Neutrophil (primary cell): ENCODE results near the gene DMAC1.

Source experiments
- H3K27ac ChIP-seq: fragments of 200-600 bp; sonication (generic); 2 replicates; pipeline ENCODE4 v1.5.1; 2016; ENCODE audit warnings: mild to moderate bottlenecking, moderate library complexity
- H3K27me3 ChIP-seq: fragments of 200-600 bp; sonication (generic); 2 replicates; pipeline ENCODE4 v1.6.0; 2016; ENCODE audit warnings: mild to moderate bottlenecking
- H3K36me3 ChIP-seq: fragments of 200-600 bp; sonication (generic); 2 replicates; pipeline ENCODE4 v1.5.1; 2017
- H3K4me1 ChIP-seq, 2 experiments: fragments of 200-600 bp in 1 of 2; sonication (generic) in 1 of 2; 1 replicate in 1 of 2; 2 replicates in 1 of 2; pipeline versions ENCODE4 v1.5.1 to v1.6.1; 2013 to 2016; ENCODE audit warnings: low read depth in 1 of 2, low read length in 1 of 2, mild to moderate bottlenecking in 1 of 2, moderate library complexity in 1 of 2; ENCODE audit not compliant: control insufficient read depth in 1 of 2, insufficient read depth in 1 of 2
- H3K4me3 ChIP-seq, 2 experiments: fragments of 200-600 bp in 1 of 2; sonication (generic) in 1 of 2; 1 replicate in 1 of 2; 2 replicates in 1 of 2; pipeline ENCODE4 v1.5.1; 2013 to 2016; ENCODE audit warnings: low read depth in 1 of 2, low read length in 1 of 2, mild to moderate bottlenecking in 1 of 2, moderate library complexity in 1 of 2
- H3K9me3 ChIP-seq: fragments of 200-600 bp; sonication (generic); 2 replicates; pipeline ENCODE4 v1.5.1; 2016
- TF ChIP-seq, protein P1 (sequence below): fragments of 200-600 bp; sonication (generic); IDR thresholded peaks from 2 replicates; pipeline ENCODE4 v1.5.1; 2016; ENCODE audit warnings: antibody characterized with exemption

Gene DMAC1, protein sequence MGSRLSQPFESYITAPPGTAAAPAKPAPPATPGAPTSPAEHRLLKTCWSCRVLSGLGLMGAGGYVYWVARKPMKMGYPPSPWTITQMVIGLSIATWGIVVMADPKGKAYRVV

DNA sequence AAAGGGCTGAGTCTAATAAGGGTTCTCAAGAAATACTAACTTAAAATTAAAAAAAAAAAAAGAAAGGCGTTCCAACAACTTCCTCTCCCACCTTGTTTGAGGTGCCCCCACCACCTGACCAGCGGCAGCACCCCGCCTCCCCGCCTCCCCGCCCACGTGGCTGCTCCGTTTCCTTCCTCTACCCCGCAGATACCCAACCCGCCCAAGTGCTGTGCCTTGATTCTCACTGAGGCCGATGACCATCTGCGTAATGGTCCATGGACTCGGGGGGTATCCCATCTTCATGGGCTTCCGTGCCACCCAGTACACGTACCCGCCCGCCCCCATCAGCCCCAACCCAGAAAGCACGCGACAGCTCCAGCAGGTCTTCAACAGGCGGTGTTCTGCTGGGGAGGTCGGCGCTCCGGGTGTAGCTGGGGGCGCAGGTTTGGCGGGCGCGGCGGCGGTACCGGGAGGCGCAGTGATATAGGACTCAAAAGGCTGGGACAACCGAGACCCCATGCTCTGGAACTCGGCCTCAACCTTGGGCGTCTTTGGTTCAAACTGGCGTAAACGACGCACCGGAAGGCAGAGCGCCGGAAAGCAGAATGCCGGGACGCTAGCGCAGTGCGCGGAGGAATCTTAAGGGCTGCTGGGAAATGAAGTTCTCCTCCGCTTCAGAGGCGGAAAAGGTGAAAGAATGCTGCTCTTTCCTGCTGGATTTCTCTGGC lies at the start of gene DMAC1:
Gene DMAC1 (minus strand): TSS at position 545 of the 710 bp plus-strand sequence. CDS start 44 bp downstream, at position 501.
- TF ChIP-seq, protein P1, sequence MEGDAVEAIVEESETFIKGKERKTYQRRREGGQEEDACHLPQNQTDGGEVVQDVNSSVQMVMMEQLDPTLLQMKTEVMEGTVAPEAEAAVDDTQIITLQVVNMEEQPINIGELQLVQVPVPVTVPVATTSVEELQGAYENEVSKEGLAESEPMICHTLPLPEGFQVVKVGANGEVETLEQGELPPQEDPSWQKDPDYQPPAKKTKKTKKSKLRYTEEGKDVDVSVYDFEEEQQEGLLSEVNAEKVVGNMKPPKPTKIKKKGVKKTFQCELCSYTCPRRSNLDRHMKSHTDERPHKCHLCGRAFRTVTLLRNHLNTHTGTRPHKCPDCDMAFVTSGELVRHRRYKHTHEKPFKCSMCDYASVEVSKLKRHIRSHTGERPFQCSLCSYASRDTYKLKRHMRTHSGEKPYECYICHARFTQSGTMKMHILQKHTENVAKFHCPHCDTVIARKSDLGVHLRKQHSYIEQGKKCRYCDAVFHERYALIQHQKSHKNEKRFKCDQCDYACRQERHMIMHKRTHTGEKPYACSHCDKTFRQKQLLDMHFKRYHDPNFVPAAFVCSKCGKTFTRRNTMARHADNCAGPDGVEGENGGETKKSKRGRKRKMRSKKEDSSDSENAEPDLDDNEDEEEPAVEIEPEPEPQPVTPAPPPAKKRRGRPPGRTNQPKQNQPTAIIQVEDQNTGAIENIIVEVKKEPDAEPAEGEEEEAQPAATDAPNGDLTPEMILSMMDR = no peak
- peak within 1 kb of the TSS; percentile 69 for H3K27ac ChIP-seq
- peaks cover 24% of the 10 kb centered on the region for H3K36me3 ChIP-seq

DNA sequence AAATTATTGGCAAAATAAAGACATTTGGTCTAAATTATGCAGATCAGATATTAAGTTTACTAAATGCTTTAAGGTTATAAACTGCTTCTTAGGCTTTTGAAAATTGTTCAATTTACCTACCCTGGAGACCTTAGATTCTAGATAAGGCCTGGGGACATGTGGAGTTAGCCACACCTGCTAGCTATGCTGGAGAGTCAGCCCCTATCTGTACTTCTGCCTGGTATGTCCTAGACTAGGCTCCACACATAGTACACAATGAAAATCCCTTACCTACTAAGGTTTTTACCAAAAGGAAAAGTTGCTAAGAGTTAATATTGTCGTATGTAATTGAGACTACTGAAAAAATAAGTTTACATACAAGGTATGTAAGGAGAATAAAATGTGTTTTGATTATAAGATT lies 49.8 kb upstream of the DMAC1 start:
- Histone ChIP-seq H3K27me3 (no peaks in the 10 kb centered on the region), H3K9me3 (no peaks in the 10 kb centered on the region), H3K27ac (no peak overlapping the region), H3K36me3 (no peaks in the 10 kb centered on the region), H3K4me3 (no peak overlapping the region), H3K4me1 (peaks cover 10% of the 10 kb centered on the region in 2 experiments)
- TF ChIP-seq, protein P1 = no peak

More for the DNA sequence above, at the start of gene DMAC1:
- H3K4me1 ChIP-seq = peaks cover 0 to 4% of the 10 kb centered on the region in 2 experiments
- no peaks in the 10 kb centered on the region for H3K27me3 ChIP-seq
- peak within 1 kb of the TSS; percentile 81 to 82 for H3K4me3 ChIP-seq
- H3K9me3 ChIP-seq = no peaks in the 10 kb centered on the region

DNA sequence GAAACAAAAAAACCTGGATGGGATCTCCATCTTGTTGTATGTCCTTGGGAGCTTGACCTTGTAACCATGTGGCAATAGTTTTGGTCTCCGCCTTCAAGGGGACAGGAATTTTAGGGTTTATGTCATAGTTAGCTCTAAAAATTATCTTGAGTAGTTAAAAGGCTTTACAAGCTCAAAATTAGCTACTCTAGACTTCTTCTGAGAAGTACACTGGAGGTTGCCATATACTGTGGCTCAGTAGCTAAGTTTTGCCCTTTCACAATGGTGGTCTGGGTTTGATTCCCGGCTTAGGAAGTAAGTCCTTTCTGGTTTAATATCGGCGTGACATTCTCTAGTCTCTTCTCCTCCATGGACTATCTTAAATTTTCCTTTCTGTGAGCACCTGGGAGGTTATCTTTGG lies 48.9 kb upstream of the DMAC1 start:
- Histone ChIP-seq H3K27me3 (no peaks in the 10 kb centered on the region), H3K4me1 (peaks cover 17 to 18% of the 10 kb centered on the region in 2 experiments), H3K27ac (no peak overlapping the region), H3K4me3 (no peak overlapping the region), H3K9me3 (no peaks in the 10 kb centered on the region), H3K36me3 (no peaks in the 10 kb centered on the region)
- TF ChIP-seq, protein P1 = no peak

DNA sequence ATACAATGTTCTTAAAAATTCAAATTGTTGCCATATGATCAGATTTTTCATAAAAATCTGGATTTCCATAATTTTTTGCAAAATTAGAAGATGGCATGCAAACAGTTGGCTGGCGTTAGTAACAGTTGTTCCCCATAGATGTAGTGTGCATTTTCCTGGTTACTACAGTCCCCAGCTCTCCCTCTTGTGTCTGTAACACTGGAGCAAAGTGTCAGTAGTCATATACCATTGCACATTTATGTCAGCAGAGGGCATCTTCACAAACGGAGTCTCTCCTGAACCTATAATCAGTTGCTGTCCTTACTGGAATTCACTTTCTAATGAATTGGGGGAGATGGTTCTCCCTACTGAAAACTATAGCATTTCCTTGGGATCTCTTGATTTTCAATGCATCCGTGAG lies 44.7 kb upstream of the DMAC1 start:
- no peaks in the 10 kb centered on the region for H3K9me3 ChIP-seq
- TF ChIP-seq, protein P1 = no peak
- H3K4me3 ChIP-seq = peak overlapping the region; percentile 20 to 28
- no peaks in the 10 kb centered on the region for H3K27me3 ChIP-seq
- H3K4me1 ChIP-seq = peaks cover 17 to 18% of the 10 kb centered on the region in 2 experiments
- H3K27ac ChIP-seq = peak overlapping the region; percentile 59
- H3K36me3 ChIP-seq = no peaks in the 10 kb centered on the region

DNA sequence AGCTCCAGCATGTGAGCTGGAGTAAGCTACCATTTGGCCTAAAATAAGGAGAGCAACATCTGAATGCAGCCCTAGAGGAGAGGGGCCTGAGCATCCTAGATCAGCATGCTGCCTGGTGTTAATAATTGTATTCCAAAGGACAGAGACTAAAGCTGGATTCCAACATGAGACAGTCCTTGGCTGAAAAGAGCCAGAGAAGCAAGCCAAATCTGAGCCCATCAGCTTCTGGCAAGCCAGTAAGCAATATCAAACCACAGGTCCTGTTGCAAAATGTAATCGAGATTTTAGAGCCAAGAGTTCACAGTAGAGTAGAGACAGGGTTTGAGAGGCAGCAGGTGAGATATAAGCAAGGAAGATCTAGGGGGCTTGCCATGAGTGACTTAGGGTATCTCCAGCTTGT lies 42.3 kb upstream of the DMAC1 start:
- TF ChIP-seq, protein P1 = no peak
- no peaks in the 10 kb centered on the region for H3K36me3 ChIP-seq

More for the DNA sequence above, 42.3 kb upstream of the DMAC1 start:
- no peaks in the 10 kb centered on the region for H3K27me3 ChIP-seq
- H3K4me1 ChIP-seq = peaks cover 17 to 18% of the 10 kb centered on the region in 2 experiments
- no peak overlapping the region for H3K4me3 ChIP-seq
- no peaks in the 10 kb centered on the region for H3K9me3 ChIP-seq
- H3K27ac ChIP-seq = no peak overlapping the region
